ENCODE measurements around the gene CCDC14.

GRCh38 chr3:123877466-123877865 lies 83.6 kb downstream of the CCDC14 start:
- TF ChIP-seq CTCF (conservative IDR thresholded peaks at IDR 0.05; ENCODE audit: low read depth, low read length) (no peak), POLR2A (IDR thresholded peaks at IDR 0.05; ENCODE audit: low read depth, low read length) (no peak), RCOR1 (IDR thresholded peaks at IDR 0.05; ENCODE audit: insufficient replicate concordance, low read length) (no peak), FOS (IDR thresholded peaks at IDR 0.05; ENCODE audit: low read depth, low read length) (no peak), MAZ (IDR thresholded peaks at IDR 0.05; ENCODE audit: borderline replicate concordance, low read depth, low read length) (no peak), CEBPB (IDR thresholded peaks at IDR 0.05; ENCODE audit: low read depth, low read length) (no peak), MAFK (IDR thresholded peaks at IDR 0.05; ENCODE audit: low read depth, low read length) (no peak), RAD21 (IDR thresholded peaks at IDR 0.05; ENCODE audit: low read length) (no peak), CHD1 (IDR thresholded peaks at IDR 0.05; ENCODE audit: low read depth, low read length) (no peak), NFE2L2 (IDR thresholded peaks at IDR 0.05; ENCODE audit: low read depth, low read length) (no peak), SMC3 (IDR thresholded peaks at IDR 0.05; ENCODE audit: low read depth, low read length) (no peak)
